Lung (tissue), 12 donors: Measurements from ENCODE around the gene PEX10. TPM values are rescaled to one million over a fixed set of nuclear protein-coding genes. Genes with fewer than 3 reads are reported as not detected.

Experiments
- ATAC-seq: fragments of 200-7000 bp; cut with Tn5 transposase; one replicate; pipeline ENCODE4 v1.9.1; 2020; ENCODE audit warnings: moderate number of reproducible peaks; ENCODE audit not compliant: insufficient read depth, low FRiP score
- DNase-seq, 3 donors: peaks; one replicate each; pipeline ENCODE4 v3.0.0-alpha.2; 2013 to 2017
- H3K27ac ChIP-seq, 2 donors: one replicate each; pipeline ENCODE4 v1.5.1; 2013; ENCODE audit warnings: mild to moderate bottlenecking in 2 of 2, moderate library complexity in 2 of 2, control low read depth in 1 of 2, inconsistent platforms in 1 of 2, low read depth in 1 of 2, low read length in 1 of 2
- H3K27me3 ChIP-seq, 3 donors: one replicate each; pipeline ENCODE4 v1.5.1; 2013; ENCODE audit warnings: low read length in 2 of 3; ENCODE audit not compliant: control insufficient read depth in 3 of 3, insufficient read depth in 3 of 3
- H3K36me3 ChIP-seq, 4 donors: one replicate each; pipeline ENCODE4 v1.5.1; 2013; ENCODE audit warnings: low read length in 4 of 4, mild to moderate bottlenecking in 1 of 4, moderate library complexity in 1 of 4; ENCODE audit not compliant: control insufficient read depth in 4 of 4, insufficient read depth in 4 of 4
- H3K4me1 ChIP-seq, 5 donors: one replicate each; pipeline ENCODE4 v1.5.1; 2013; ENCODE audit warnings: low read length in 5 of 5, mild to moderate bottlenecking in 2 of 5, moderate library complexity in 1 of 5; ENCODE audit not compliant: control insufficient read depth in 5 of 5, insufficient read depth in 5 of 5
- H3K4me3 ChIP-seq: one replicate; pipeline ENCODE4 v1.5.1; 2013; ENCODE audit warnings: mild to moderate bottlenecking, control low read depth, moderate library complexity
- H3K9ac ChIP-seq, 2 donors: one replicate each; pipeline ENCODE4 v1.5.1; 2013; ENCODE audit warnings: low read length in 2 of 2, control low read depth in 1 of 2; ENCODE audit not compliant: insufficient read depth in 1 of 2
- H3K9me3 ChIP-seq, 4 donors: one replicate each; pipeline ENCODE4 v1.5.1; 2013; ENCODE audit warnings: low read length in 3 of 4, mild to moderate bottlenecking in 1 of 4, moderate library complexity in 1 of 4; ENCODE audit not compliant: control insufficient read depth in 4 of 4, insufficient read depth in 3 of 4
- CTCF ChIP-seq: IDR thresholded peaks from 2 replicates; pipeline ENCODE4 v1.5.1; 2012; ENCODE audit warnings: mild to moderate bottlenecking; ENCODE audit errors: control extremely low read depth, extremely low read depth
- WGBS, 2 donors: extraction: QIAGEN DNeasy Blood & Tissue Kit; methylation state at CpG; one replicate each; pipeline ENCODE4 v1.1.7; 2013; 5-methylcytosine and 5-hydroxymethylcytosine counted together
- polyA plus RNA-seq, 2 donors: library from polyadenylated mRNA; stranded (reverse); fragments of 200-250 nt; gene quantifications; one replicate each; pipeline ENCODE4 v1.2.1, GENCODE V29; 2013
- total RNA-seq, 2 donors: library from RNA; depleted of rRNA in 1 of 2; stranded (reverse); fragments of >200 nt in 1 of 2; gene quantifications; one replicate each; pipeline ENCODE4 v1.2.1, GENCODE V29; 2014 to 2021
- donor health status: control.
- donor health status: control.
- donor health status: Bipolar disorder and iron deficiency.
- donor health status: healthy.
- donor health status: DM: yes; HTN: yes; CAD: no.

PEX10 gene
- total and polyA plus RNA-seq, 4 donors: 15.7 to 25.4 (median 20.5) TPM

- Histone ChIP-seq H3K27me3 (no peaks in the 10 kb centered on the region), H3K4me3 (no peak overlapping the region), H3K27ac (no peak overlapping the region), H3K4me1 (peaks cover 0 to 12% (median 8%) of the 10 kb centered on the region in 5 donors), H3K9ac (no peak overlapping the region), H3K36me3 (peaks cover 5 to 53% (median 14%) of the 10 kb centered on the region in 4 donors), H3K9me3 (no peaks in the 10 kb centered on the region)
- 96 to 98% methylated on average over 21 to 24 of the region's 24 CpGs for WGBS, 2 donors
- no peak for TF ChIP-seq CTCF
- DNase-seq: no peak
- ATAC-seq: no peak
Measured at GRCh38 chr1:2408456-2408855, 3.9 kb downstream of the PEX10 start.

- DNase-seq (no peak), ATAC-seq (no peak)
- Histone ChIP-seq H3K9ac (no peak overlapping the region), H3K27ac (no peak overlapping the region), H3K4me1 (peaks cover 0 to 7% (median 4%) of the 10 kb centered on the region in 5 donors), H3K27me3 (no peaks in the 10 kb centered on the region), H3K4me3 (no peak overlapping the region), H3K36me3 (peaks cover 5 to 56% (median 14%) of the 10 kb centered on the region in 4 donors), H3K9me3 (no peaks in the 10 kb centered on the region)
- TF ChIP-seq CTCF: no peak
- 95 to 96% methylated on average over 8 of the region's 8 CpGs for WGBS, 2 donors
Measured at GRCh38 chr1:2407991-2408275, 4.4 kb downstream of the PEX10 start.

- Histone ChIP-seq H3K36me3 (peaks cover 5 to 62% (median 14%) of the 10 kb centered on the region in 4 donors), H3K9ac (no peak overlapping the region), H3K4me1 (peaks cover 0 to 7% (median 4%) of the 10 kb centered on the region in 5 donors), H3K27ac (no peak overlapping the region), H3K27me3 (no peaks in the 10 kb centered on the region), H3K9me3 (no peaks in the 10 kb centered on the region), H3K4me3 (no peak overlapping the region)
- ATAC-seq: no peak
- 83 to 87% methylated on average over 25 of the region's 25 CpGs for WGBS, 2 donors
- no peak for DNase-seq
- TF ChIP-seq CTCF: no peak
Measured at GRCh38 chr1:2407166-2407990, 5.0 kb downstream of the PEX10 start.
